CD4-positive, alpha-beta T cell treated with Interferon gamma for 1 hour (primary cell): ENCODE measurements around the gene RTEL1.
"Not testable (repeated sequence)": the region's sequence is repeated elsewhere in the genome, so short reads cannot be mapped to it uniquely, and the experiment has no call there.

Experiments
- DNase-seq: peaks from one replicate; pipeline ENCODE4 v3.0.0-alpha.2; 2020

The RTEL1 gene

GRCh38 chr20:63627751-63628245 is 30.3 kb upstream of the RTEL1 start:
- DNase-seq: no peak

GRCh38 chr20:63628246-63628975 is 29.7 kb upstream of the RTEL1 start:
- DNase-seq: peak; percentile 56

- DNase-seq: not testable (repeated sequence)
These were observed 27.2 kb upstream of the RTEL1 start for GRCh38 chr20:63630956-63631355.

GRCh38 chr20:63631426-63631825 is 26.7 kb upstream of the RTEL1 start:
- DNase-seq: not testable (repeated sequence)

GRCh38 chr20:63633732-63634131 is 24.4 kb upstream of the RTEL1 start:
- no peak for DNase-seq

- DNase-seq: peak; percentile 85
These were observed 22.5 kb upstream of the RTEL1 start for GRCh38 chr20:63635431-63636141.

GRCh38 chr20:63636752-63637628 is 21.1 kb upstream of the RTEL1 start:
- DNase-seq: no peak

GRCh38 chr20:63639093-63639975 is 18.8 kb upstream of the RTEL1 start:
- peak; percentile 83 for DNase-seq

GRCh38 chr20:63640086-63640485 is 18.0 kb upstream of the RTEL1 start:
- no peak for DNase-seq

- not testable (repeated sequence) for DNase-seq
These were observed 17.4 kb upstream of the RTEL1 start for GRCh38 chr20:63640686-63641085.

GRCh38 chr20:63641146-63641791 is 16.8 kb upstream of the RTEL1 start:
- DNase-seq: peak; percentile 53

- DNase-seq: peak; percentile 97
These were observed 16.2 kb upstream of the RTEL1 start for GRCh38 chr20:63641792-63642523.

- no peak for DNase-seq
These were observed 15.4 kb upstream of the RTEL1 start for GRCh38 chr20:63642527-63643247.

- DNase-seq: no peak
These were observed 14.6 kb upstream of the RTEL1 start for GRCh38 chr20:63643499-63643898.

- no peak for DNase-seq
These were observed 14.2 kb upstream of the RTEL1 start for GRCh38 chr20:63643946-63644345.

GRCh38 chr20:63645218-63645617 is 12.9 kb upstream of the RTEL1 start:
- no peak for DNase-seq

- no peak for DNase-seq
These were observed 9.9 kb upstream of the RTEL1 start for GRCh38 chr20:63648190-63648589.

GRCh38 chr20:63648895-63649589 is 9.1 kb upstream of the RTEL1 start:
- DNase-seq: no peak

GRCh38 chr20:63650486-63650885 is 7.6 kb upstream of the RTEL1 start:
- DNase-seq: not testable (repeated sequence)

GRCh38 chr20:63651942-63652191 is 6.2 kb upstream of the RTEL1 start:
- DNase-seq: no peak
